Mesothelial cell of epicardium (in vitro differentiated cells): ENCODE results near the gene KRTAP17-1. TPM values are rescaled to one million over a fixed set of nuclear protein-coding genes. Genes with fewer than 3 reads are reported as not detected.

Experiments used
- DNase-seq, 2 experiments: peaks; one replicate each; pipeline ENCODE4 v3.0.0; 2021; ENCODE audit warnings: low spot score in 2 of 2; ENCODE audit not compliant: unreplicated experiment in 2 of 2
- H3K27ac Mint-ChIP-seq: 2 replicates; pipeline ENCODE4 v1.8.0; 2021; ENCODE audit warnings: mixed read lengths
- H3K27me3 Mint-ChIP-seq: 2 replicates; pipeline ENCODE4 v1.8.0; 2021; ENCODE audit warnings: low read depth, mixed read lengths
- H3K36me3 Mint-ChIP-seq: 2 replicates; pipeline ENCODE4 v1.8.0; 2021; ENCODE audit warnings: mixed read lengths
- H3K4me1 Mint-ChIP-seq: 2 replicates; pipeline ENCODE4 v1.8.0; 2021; ENCODE audit warnings: mixed read lengths
- H3K4me3 Mint-ChIP-seq: 2 replicates; pipeline ENCODE4 v1.8.0; 2021; ENCODE audit warnings: mild to moderate bottlenecking, moderate library complexity, mixed read lengths
- H3K9me3 Mint-ChIP-seq: 2 replicates; pipeline ENCODE4 v1.8.0; 2021; ENCODE audit warnings: mixed read lengths
- CTCF ChIP-seq: fragments of 200-600 bp; sonication (generic); IDR thresholded peaks from one replicate; pipeline ENCODE4 v1.5.0; 2021; ENCODE audit warnings: antibody characterized with exemption; ENCODE audit not compliant: unreplicated experiment
- total RNA-seq: library from RNA; stranded (reverse); gene quantifications from 3 replicates; pipeline ENCODE4 v1.2.1, GENCODE V29; 2021

The KRTAP17-1 gene
- total RNA-seq, 1 donor from 2014 or later: not detected

- Mint-ChIP-seq H3K9me3 (no peaks in the 10 kb centered on the region), H3K36me3 (no peaks in the 10 kb centered on the region), H3K27me3 (no peaks in the 10 kb centered on the region), H3K4me1 (peaks cover 10% of the 10 kb centered on the region), H3K27ac (no peak overlapping the region), H3K4me3 (no peak overlapping the region)
- TF ChIP-seq CTCF: peak; percentile 77
- DNase-seq: peak in 1 of 2 experiments; percentile 60
Measured at GRCh38 chr17:41329279-41329948, 13.9 kb upstream of the KRTAP17-1 start.

- no peak for TF ChIP-seq CTCF
- no peaks in the 10 kb centered on the region for H3K36me3 Mint-ChIP-seq
- H3K9me3 Mint-ChIP-seq: no peaks in the 10 kb centered on the region
- DNase-seq: no peak
- H3K27me3 Mint-ChIP-seq: no peaks in the 10 kb centered on the region
- H3K27ac Mint-ChIP-seq: no peak overlapping the region
- H3K4me1 Mint-ChIP-seq: peaks cover 11% of the 10 kb centered on the region
- H3K4me3 Mint-ChIP-seq: no peak overlapping the region
Measured at GRCh38 chr17:41328207-41328606, 12.7 kb upstream of the KRTAP17-1 start.

- Mint-ChIP-seq H3K9me3 (no peaks in the 10 kb centered on the region), H3K4me3 (no peak overlapping the region), H3K4me1 (peaks cover 14% of the 10 kb centered on the region), H3K27me3 (no peaks in the 10 kb centered on the region), H3K27ac (no peak overlapping the region), H3K36me3 (no peaks in the 10 kb centered on the region)
- TF ChIP-seq CTCF: no peak
- DNase-seq: no peak
Measured at GRCh38 chr17:41327411-41328120, 12.1 kb upstream of the KRTAP17-1 start.

GRCh38 chr17:41326173-41327145, 10.9 kb upstream of the KRTAP17-1 start:
- Mint-ChIP-seq H3K9me3 (no peaks in the 10 kb centered on the region), H3K36me3 (no peaks in the 10 kb centered on the region), H3K4me1 (peaks cover 16% of the 10 kb centered on the region), H3K27ac (no peak overlapping the region), H3K27me3 (no peaks in the 10 kb centered on the region), H3K4me3 (no peak overlapping the region)
- no peak for DNase-seq
- TF ChIP-seq CTCF: no peak

- H3K27ac Mint-ChIP-seq: no peak overlapping the region
- H3K4me3 Mint-ChIP-seq: no peak overlapping the region
- DNase-seq: no peak
Measured at GRCh38 chr17:41325611-41326010, 10.1 kb upstream of the KRTAP17-1 start.

More at GRCh38 chr17:41325611-41326010, 10.1 kb upstream of the KRTAP17-1 start:
- Mint-ChIP-seq H3K27me3 (no peaks in the 10 kb centered on the region), H3K9me3 (peaks cover 4% of the 10 kb centered on the region), H3K36me3 (no peaks in the 10 kb centered on the region), H3K4me1 (peaks cover 16% of the 10 kb centered on the region)
- no peak for TF ChIP-seq CTCF
